ENCODE results near the gene PRKCH. TPM values are rescaled to one million over a fixed set of nuclear protein-coding genes. Genes with fewer than 3 reads are reported as not detected.

The PRKCH gene
- total and polyA plus RNA-seq, 4 experiments from 2014 or later = 246 to 284 (median 249) TPM

DNA sequence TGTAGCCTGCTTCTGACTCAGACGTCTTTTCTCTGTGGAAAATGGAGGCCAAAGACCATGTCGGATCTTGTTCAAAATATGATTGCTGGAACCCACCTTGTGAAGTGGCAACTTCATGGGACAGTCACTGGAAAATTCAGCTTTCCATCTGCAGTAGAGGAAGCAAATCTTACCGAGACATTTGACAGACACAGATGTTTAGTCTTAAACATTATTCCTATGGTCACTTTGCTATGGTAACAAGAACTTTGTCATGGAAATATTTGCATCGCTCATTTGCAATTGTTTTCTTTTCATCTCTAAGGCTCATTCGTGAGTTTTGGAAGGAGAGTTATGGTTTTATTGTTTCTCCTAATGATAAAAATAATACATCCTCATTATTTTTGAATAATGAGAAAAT is 275.6 kb downstream of the PRKCH start:
- CTCF ChIA-PET (ENCODE audit: partially characterized antibody) = interaction anchor here (1.0 kb wide), 1 partner anchor 9 kb away, joined by 3 read pairs; no protein-coding TSS in a partner anchor
- Mint-ChIP-seq H3K4me1 (peaks cover 25 to 46% (median 32%) of the 10 kb centered on the region in 4 donors), H3K9me3 (peaks cover 0 to 4% (median 0%) of the 10 kb centered on the region in 8 donors), H3K27ac (peak overlapping the region in 2 of 7 donors; percentile 3 to 36), H3K27me3 (no peaks in the 10 kb centered on the region), H3K36me3 (peaks cover 0 to 2% of the 10 kb centered on the region in 2 donors), H3K4me3 (no peak overlapping the region)
- H3K27ac ChIP-seq (ENCODE audit: low read depth, low read length) = no peak overlapping the region
- POLR2A ChIA-PET (ENCODE audit: partially characterized antibody) = no interaction called here
- H3K4me3 ChIP-seq (ENCODE audit: low read length in 2 of 2) = no peak overlapping the region
- H3K4me1 ChIP-seq (ENCODE audit: insufficient read depth, low read length) = peaks cover 23% of the 10 kb centered on the region
- no peaks in the 10 kb centered on the region for H3K36me3 ChIP-seq (ENCODE audit: insufficient read depth, low read length)
- H3K27me3 ChIP-seq (ENCODE audit: insufficient read depth, low read length) = no peaks in the 10 kb centered on the region
- intact Hi-C loops (cut with micrococcal nuclease) = loop anchor here (5.0 kb wide), 1 partner anchor 50 kb away; no protein-coding TSS in a partner anchor
- H3K9me3 ChIP-seq (ENCODE audit: control insufficient read depth in 1 of 2, low read length in 2 of 2) = no peaks in the 10 kb centered on the region
- no peak for DNase-seq

DNA sequence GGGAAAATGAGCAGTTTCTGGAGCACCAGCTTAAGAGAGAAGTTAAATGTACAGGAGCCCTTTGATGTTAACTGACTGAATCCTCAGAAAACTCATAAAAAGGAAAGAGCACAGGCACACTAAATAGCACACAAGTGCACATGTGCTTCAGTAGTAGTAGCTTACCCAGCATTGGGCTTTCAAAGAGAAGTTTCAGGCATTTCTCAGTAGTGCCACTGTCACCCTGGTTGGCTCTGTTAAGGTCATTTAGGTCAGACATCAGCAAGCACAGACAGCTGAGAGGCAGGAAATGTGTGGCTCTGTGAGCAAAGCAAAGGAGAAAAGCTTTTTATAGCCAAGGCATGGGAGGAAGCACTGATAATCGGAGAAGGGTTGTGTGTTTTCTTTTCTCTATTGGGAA is 277.6 kb downstream of the PRKCH start:
- CTCF ChIA-PET (ENCODE audit: partially characterized antibody) = interaction anchor here (0.6 kb wide), 1 partner anchor 138 kb away, joined by 3 read pairs; no protein-coding TSS in a partner anchor
- Histone ChIP-seq H3K36me3 (ENCODE audit: insufficient read depth, low read length) (no peaks in the 10 kb centered on the region), H3K27me3 (ENCODE audit: insufficient read depth, low read length) (no peaks in the 10 kb centered on the region), H3K9me3 (ENCODE audit: control insufficient read depth in 1 of 2, low read length in 2 of 2) (no peaks in the 10 kb centered on the region), H3K27ac (ENCODE audit: low read depth, low read length) (no peak overlapping the region), H3K4me3 (ENCODE audit: low read length in 2 of 2) (no peak overlapping the region), H3K4me1 (ENCODE audit: insufficient read depth, low read length) (peaks cover 19% of the 10 kb centered on the region)
- Mint-ChIP-seq H3K4me3 (no peak overlapping the region), H3K27ac (peak overlapping the region in 4 of 7 donors; percentile 17 to 78 (median 41)), H3K36me3 (peaks cover 0 to 4% of the 10 kb centered on the region in 2 donors), H3K9me3 (no peaks in the 10 kb centered on the region), H3K4me1 (peaks cover 22 to 36% (median 29%) of the 10 kb centered on the region in 4 donors), H3K27me3 (no peaks in the 10 kb centered on the region)
- intact Hi-C loops (cut with micrococcal nuclease) = loop anchor here (5.0 kb wide), 1 partner anchor 48 kb away; no protein-coding TSS in a partner anchor
- POLR2A ChIA-PET (ENCODE audit: partially characterized antibody) = interaction anchor here (0.7 kb wide), 2 partner anchors 10 to 99 kb away, joined by 3 read pairs; no protein-coding TSS in a partner anchor
- no peak for DNase-seq

GRCh38 chr14:61599942-61600341 is 278.6 kb downstream of the PRKCH start:
- no peak overlapping the region for H3K4me3 Mint-ChIP-seq
- ChIA-PET CTCF (ENCODE audit: partially characterized antibody) (no interaction called here), POLR2A (ENCODE audit: partially characterized antibody) (no interaction called here)
- Histone ChIP-seq H3K36me3 (ENCODE audit: insufficient read depth, low read length) (no peaks in the 10 kb centered on the region), H3K9me3 (ENCODE audit: control insufficient read depth in 1 of 2, low read length in 2 of 2) (no peaks in the 10 kb centered on the region), H3K4me3 (ENCODE audit: low read length in 2 of 2) (no peak overlapping the region), H3K27ac (ENCODE audit: low read depth, low read length) (no peak overlapping the region), H3K27me3 (ENCODE audit: insufficient read depth, low read length) (no peaks in the 10 kb centered on the region), H3K4me1 (ENCODE audit: insufficient read depth, low read length) (peaks cover 10% of the 10 kb centered on the region)
- no peak for DNase-seq
- peaks cover 14 to 27% (median 20%) of the 10 kb centered on the region in 4 donors for H3K4me1 Mint-ChIP-seq
- no peaks in the 10 kb centered on the region for H3K9me3 Mint-ChIP-seq
- H3K27ac Mint-ChIP-seq = no peak overlapping the region
- intact Hi-C loops (cut with micrococcal nuclease) = loop anchor here (5.0 kb wide), 1 partner anchor 47 kb away; no protein-coding TSS in a partner anchor
- no peaks in the 10 kb centered on the region for H3K27me3 Mint-ChIP-seq
- H3K36me3 Mint-ChIP-seq = peaks cover 0 to 4% of the 10 kb centered on the region in 2 donors

Other genes starting within 250 kb of the PRKCH start
- 1 to 10 TPM; 2.9 to 3.0 TPM for gene TMEM30B, start 40.2 kb upstream of the PRKCH start, total RNA-seq
- 1 to 10 TPM; 5.3 to 5.4 TPM for gene TMEM30B, start 40.2 kb upstream of the PRKCH start, polyA plus RNA-seq

All from CD4-positive, alpha-beta memory T cell (primary cell).